GM12892 (cell line): ENCODE results near the gene ARRDC5.

Source experiments
- POLR2A ChIP-seq: IDR thresholded peaks from 2 replicates; pipeline ENCODE4 v1.6.1; 2011; ENCODE audit warnings: low read depth, low read length, control low read depth
- POLR2AphosphoS5 ChIP-seq: IDR thresholded peaks from 2 replicates; pipeline ENCODE4 v1.6.1; 2011; ENCODE audit warnings: low read depth, low read length, control low read depth
- TAF1 ChIP-seq: IDR thresholded peaks from 2 replicates; pipeline ENCODE4 v1.6.1; 2011; ENCODE audit warnings: low read depth, mild to moderate bottlenecking, control low read depth, low read length, borderline replicate concordance

- TF ChIP-seq POLR2AphosphoS5: no peak
- no peak for TF ChIP-seq POLR2A
- no peak for TF ChIP-seq TAF1
These were observed 55.3 kb downstream of the ARRDC5 start for GRCh38 chr19:4847190-4847973.
